ENCODE results near the gene COL17A1. TPM values are rescaled to one million over a fixed set of nuclear protein-coding genes. Genes with fewer than 3 reads are reported as not detected.

Gene COL17A1
- total RNA-seq, 1 experiment from 2014 or later, result 0.26 TPM

GRCh38 chr10:104045151-104046089 lies 40.3 kb downstream of the COL17A1 start:
- TF ChIP-seq POLR2AphosphoS5 (IDR thresholded peaks at IDR 0.05; ENCODE audit: low read depth, low read length), result no peak
- no peak for TF ChIP-seq TCF7L2 (IDR thresholded peaks at IDR 0.05; ENCODE audit: low read depth, low read length)
- TF ChIP-seq, protein P1, sequence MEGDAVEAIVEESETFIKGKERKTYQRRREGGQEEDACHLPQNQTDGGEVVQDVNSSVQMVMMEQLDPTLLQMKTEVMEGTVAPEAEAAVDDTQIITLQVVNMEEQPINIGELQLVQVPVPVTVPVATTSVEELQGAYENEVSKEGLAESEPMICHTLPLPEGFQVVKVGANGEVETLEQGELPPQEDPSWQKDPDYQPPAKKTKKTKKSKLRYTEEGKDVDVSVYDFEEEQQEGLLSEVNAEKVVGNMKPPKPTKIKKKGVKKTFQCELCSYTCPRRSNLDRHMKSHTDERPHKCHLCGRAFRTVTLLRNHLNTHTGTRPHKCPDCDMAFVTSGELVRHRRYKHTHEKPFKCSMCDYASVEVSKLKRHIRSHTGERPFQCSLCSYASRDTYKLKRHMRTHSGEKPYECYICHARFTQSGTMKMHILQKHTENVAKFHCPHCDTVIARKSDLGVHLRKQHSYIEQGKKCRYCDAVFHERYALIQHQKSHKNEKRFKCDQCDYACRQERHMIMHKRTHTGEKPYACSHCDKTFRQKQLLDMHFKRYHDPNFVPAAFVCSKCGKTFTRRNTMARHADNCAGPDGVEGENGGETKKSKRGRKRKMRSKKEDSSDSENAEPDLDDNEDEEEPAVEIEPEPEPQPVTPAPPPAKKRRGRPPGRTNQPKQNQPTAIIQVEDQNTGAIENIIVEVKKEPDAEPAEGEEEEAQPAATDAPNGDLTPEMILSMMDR (IDR thresholded peaks at IDR 0.05), result peak; percentile 89
- TF ChIP-seq REST (IDR thresholded peaks at IDR 0.05; ENCODE audit: insufficient read depth in 1 of 2, low read depth in 2 of 2, low read length in 1 of 2), result no peak
- DNase-seq (ENCODE audit: low read depth, low spot score) (peak; percentile 50), ATAC-seq (peak; percentile 92)
- intact Hi-C loops (cut with micrococcal nuclease; ENCODE audit: unreplicated experiment), result loop anchor here (1.0 to 5.0 kb wide), 2 partner anchors 77 to 164 kb away; partner anchors contain the start of gene SFR1
- no peak overlapping the region for H3K4me3 ChIP-seq (ENCODE audit: low read depth in 2 of 2, low read length in 2 of 2)
- H3K27me3 ChIP-seq (ENCODE audit: control insufficient read depth, insufficient read depth, low read length), result peaks cover 4% of the 10 kb centered on the region
- H3K4me1 ChIP-seq (ENCODE audit: control insufficient read depth, insufficient read depth, low read length), result peaks cover 5% of the 10 kb centered on the region; the same call in 1 of the 2 replicates
- H3K27ac ChIP-seq (ENCODE audit: low read length), result no peak overlapping the region
- ChIA-PET CTCF (interaction anchor here (0.6 to 0.7 kb wide), 2 partner anchors 37 to 63 kb away, joined by 3 read pairs; no protein-coding TSS in a partner anchor), POLR2A (no interaction called here)
- no TSS peak for BruUV-seq (replicated peaks)
- H3K9me3 ChIP-seq (ENCODE audit: control insufficient read depth, insufficient read depth, low read depth, low read length), result no peaks in the 10 kb centered on the region
- in situ Hi-C loops (cut with HindIII; ENCODE audit: low pct_unique_long_range_greater_than_20kb, low sequenced_read_pairs), result no loop called here
- H3K36me3 ChIP-seq (ENCODE audit: control insufficient read depth, insufficient read depth, low read length), result no peaks in the 10 kb centered on the region

- intact Hi-C loops (cut with micrococcal nuclease; ENCODE audit: unreplicated experiment), result no loop called here
Measured at GRCh38 chr10:104043854-104044253, 41.8 kb downstream of the COL17A1 start.

More at GRCh38 chr10:104043854-104044253, 41.8 kb downstream of the COL17A1 start:
- CTCF ChIA-PET, result no interaction called here
- ATAC-seq, result no peak
- Histone ChIP-seq H3K4me1 (ENCODE audit: control insufficient read depth, insufficient read depth, low read length) (no peaks in the 10 kb centered on the region), H3K9me3 (ENCODE audit: control insufficient read depth, insufficient read depth, low read depth, low read length) (no peaks in the 10 kb centered on the region), H3K27ac (ENCODE audit: low read length) (no peak overlapping the region), H3K36me3 (ENCODE audit: control insufficient read depth, insufficient read depth, low read length) (no peaks in the 10 kb centered on the region), H3K27me3 (ENCODE audit: control insufficient read depth, insufficient read depth, low read length) (peaks cover 4% of the 10 kb centered on the region), H3K4me3 (ENCODE audit: low read depth in 2 of 2, low read length in 2 of 2) (no peak overlapping the region)
- in situ Hi-C loops (cut with HindIII; ENCODE audit: low pct_unique_long_range_greater_than_20kb, low sequenced_read_pairs), result no loop called here
- no peak for DNase-seq (ENCODE audit: low read depth, low spot score)
- BruUV-seq (replicated peaks), result no TSS peak
- POLR2A ChIA-PET, result no interaction called here
- TF ChIP-seq SIN3A (IDR thresholded peaks at IDR 0.05; ENCODE audit: borderline replicate concordance, insufficient read depth, low read depth, low read length) (no peak), REST (IDR thresholded peaks at IDR 0.05; ENCODE audit: insufficient read depth in 1 of 2, low read depth in 2 of 2, low read length in 1 of 2) (no peak), POLR2AphosphoS5 (IDR thresholded peaks at IDR 0.05; ENCODE audit: low read depth, low read length) (no peak), TCF7L2 (IDR thresholded peaks at IDR 0.05; ENCODE audit: low read depth, low read length) (no peak)
- TF ChIP-seq, protein P1 (IDR thresholded peaks at IDR 0.05), result no peak

All from Panc1 (cell line).